ENCODE data around the gene UQCRC2.
"Not testable (repeated sequence)": the region's sequence is repeated elsewhere in the genome, so short reads cannot be mapped to it uniquely, and the experiment has no call there.

The UQCRC2 gene

GRCh38 chr16:21994856-21995465 lies 41.8 kb downstream of the UQCRC2 start:
- Histone ChIP-seq H3K36me3 (replicated peaks; ENCODE audit: low read depth, low read length) (no peaks in the 10 kb centered on the region), H2AFZ (ENCODE audit: low read depth, low read length) (no peak overlapping the region), H3K9ac (ENCODE audit: low read length) (no peak overlapping the region), H3K27ac (ENCODE audit: low read length) (no peak overlapping the region), H3K4me2 (ENCODE audit: low read length) (no peak overlapping the region), H3K79me2 (ENCODE audit: low read length) (no peaks in the 10 kb centered on the region), H3K4me3 (ENCODE audit: low read length) (no peak overlapping the region), H3K27me3 (ENCODE audit: low read depth, low read length) (no peaks in the 10 kb centered on the region), H3K9me3 (ENCODE audit: insufficient read depth, low read length) (no peaks in the 10 kb centered on the region), H4K20me1 (ENCODE audit: insufficient read depth, low read length) (no peaks in the 10 kb centered on the region), H3K4me1 (ENCODE audit: low read length) (peaks cover 5% of the 10 kb centered on the region)
- no peak for TF ChIP-seq EZH2phosphoT487 (IDR thresholded peaks at IDR 0.05; ENCODE audit: low read depth)
- TF ChIP-seq CTCF (IDR thresholded peaks at IDR 0.05; ENCODE audit: low read depth, low read length), result no peak

GRCh38 chr16:21996923-21997696 lies 43.9 kb downstream of the UQCRC2 start:
- Histone ChIP-seq H3K27ac (ENCODE audit: low read length) (no peak overlapping the region), H3K79me2 (ENCODE audit: low read length) (no peaks in the 10 kb centered on the region), H3K36me3 (replicated peaks; ENCODE audit: low read depth, low read length) (no peaks in the 10 kb centered on the region), H3K4me1 (ENCODE audit: low read length) (peaks cover 5% of the 10 kb centered on the region), H3K4me2 (ENCODE audit: low read length) (no peak overlapping the region), H3K9me3 (ENCODE audit: insufficient read depth, low read length) (no peaks in the 10 kb centered on the region), H3K9ac (ENCODE audit: low read length) (no peak overlapping the region), H4K20me1 (ENCODE audit: insufficient read depth, low read length) (no peaks in the 10 kb centered on the region), H2AFZ (ENCODE audit: low read depth, low read length) (no peak overlapping the region), H3K4me3 (ENCODE audit: low read length) (no peak overlapping the region), H3K27me3 (ENCODE audit: low read depth, low read length) (no peaks in the 10 kb centered on the region)
- TF ChIP-seq CTCF (IDR thresholded peaks at IDR 0.05; ENCODE audit: low read depth, low read length) (no peak), EZH2phosphoT487 (IDR thresholded peaks at IDR 0.05; ENCODE audit: low read depth) (no peak)

GRCh38 chr16:21997697-21998480 lies 44.7 kb downstream of the UQCRC2 start:
- TF ChIP-seq CTCF (IDR thresholded peaks at IDR 0.05; ENCODE audit: low read depth, low read length), result no peak
- Histone ChIP-seq H3K27ac (ENCODE audit: low read length) (no peak overlapping the region), H2AFZ (ENCODE audit: low read depth, low read length) (no peak overlapping the region)

GRCh38 chr16:22001591-22001990 lies 48.4 kb downstream of the UQCRC2 start:
- Histone ChIP-seq H3K9ac (ENCODE audit: low read length) (no peak overlapping the region), H3K79me2 (ENCODE audit: low read length) (no peaks in the 10 kb centered on the region), H2AFZ (ENCODE audit: low read depth, low read length) (0 out of 2 replicates have a peak overlapping the region, but pooled peaks have one; percentile 62)

More at GRCh38 chr16:21997697-21998480, 44.7 kb downstream of the UQCRC2 start:
- no peaks in the 10 kb centered on the region for H3K9me3 ChIP-seq (ENCODE audit: insufficient read depth, low read length)
- no peaks in the 10 kb centered on the region for H3K79me2 ChIP-seq (ENCODE audit: low read length)
- no peak overlapping the region for H3K4me3 ChIP-seq (ENCODE audit: low read length)
- H3K4me2 ChIP-seq (ENCODE audit: low read length), result no peak overlapping the region
- no peaks in the 10 kb centered on the region for H4K20me1 ChIP-seq (ENCODE audit: insufficient read depth, low read length)
- peaks cover 5% of the 10 kb centered on the region for H3K4me1 ChIP-seq (ENCODE audit: low read length)
- H3K27me3 ChIP-seq (ENCODE audit: low read depth, low read length), result no peaks in the 10 kb centered on the region
- H3K9ac ChIP-seq (ENCODE audit: low read length), result no peak overlapping the region
- H3K36me3 ChIP-seq (replicated peaks; ENCODE audit: low read depth, low read length), result no peaks in the 10 kb centered on the region

GRCh38 chr16:22002047-22002446 lies 48.9 kb downstream of the UQCRC2 start:
- H3K79me2 ChIP-seq (ENCODE audit: low read length); H2AFZ ChIP-seq (ENCODE audit: low read depth, low read length); H3K4me2 ChIP-seq (ENCODE audit: low read length); H4K20me1 ChIP-seq (ENCODE audit: insufficient read depth, low read length); H3K9me3 ChIP-seq (ENCODE audit: insufficient read depth, low read length); H3K27me3 ChIP-seq (ENCODE audit: low read depth, low read length); H3K9ac ChIP-seq (ENCODE audit: low read length); H3K27ac ChIP-seq (ENCODE audit: low read length); H3K36me3 ChIP-seq (replicated peaks; ENCODE audit: low read depth, low read length); H3K4me1 ChIP-seq (ENCODE audit: low read length); H3K4me3 ChIP-seq (ENCODE audit: low read length): not testable (repeated sequence)

More at GRCh38 chr16:22001591-22001990, 48.4 kb downstream of the UQCRC2 start:
- Histone ChIP-seq H3K4me3 (ENCODE audit: low read length) (no peak overlapping the region), H3K4me2 (ENCODE audit: low read length) (no peak overlapping the region), H3K27me3 (ENCODE audit: low read depth, low read length) (no peaks in the 10 kb centered on the region), H3K4me1 (ENCODE audit: low read length) (no peaks in the 10 kb centered on the region), H3K9me3 (ENCODE audit: insufficient read depth, low read length) (no peaks in the 10 kb centered on the region), H3K36me3 (replicated peaks; ENCODE audit: low read depth, low read length) (no peaks in the 10 kb centered on the region), H3K27ac (ENCODE audit: low read length) (no peak overlapping the region), H4K20me1 (ENCODE audit: insufficient read depth, low read length) (no peaks in the 10 kb centered on the region)
- TF ChIP-seq EZH2phosphoT487 (IDR thresholded peaks at IDR 0.05; ENCODE audit: low read depth), result no peak
- no peak for TF ChIP-seq CTCF (IDR thresholded peaks at IDR 0.05; ENCODE audit: low read depth, low read length)

Measured in OCI-LY3 (cell line).